HG03025 (cell line): Measurements from ENCODE around the gene BACE2.
"Not testable (repeated sequence)": the region's sequence is repeated elsewhere in the genome, so short reads cannot be mapped to it uniquely, and the experiment has no call there.

Experiments
- ATAC-seq: cut with Tn5 transposase; IDR thresholded peaks from one replicate; pipeline ENCODE4 v1.9.1; 2021; ENCODE audit warnings: mild to moderate bottlenecking, moderate library complexity; ENCODE audit not compliant: unreplicated experiment, low FRiP score

The BACE2 gene

DNA sequence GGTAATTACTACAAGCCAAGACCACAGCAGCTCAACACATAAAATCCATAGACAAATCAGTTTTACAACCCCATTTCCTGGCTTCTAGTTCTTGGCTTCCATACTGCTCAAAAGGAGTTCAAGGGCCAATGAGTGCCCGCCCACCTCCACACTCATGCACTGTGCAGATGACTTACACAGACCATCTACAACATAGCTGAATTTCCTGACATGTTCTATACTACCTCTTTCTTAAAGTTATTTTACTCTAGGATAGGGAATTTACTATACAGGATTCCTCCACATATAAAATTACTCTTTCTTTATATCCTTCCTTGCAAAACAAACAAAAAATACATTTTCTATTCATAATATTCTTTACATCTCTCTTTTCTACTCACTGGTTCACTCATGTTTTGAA lies 14.6 kb downstream of the BACE2 start:
- no peak for ATAC-seq

DNA sequence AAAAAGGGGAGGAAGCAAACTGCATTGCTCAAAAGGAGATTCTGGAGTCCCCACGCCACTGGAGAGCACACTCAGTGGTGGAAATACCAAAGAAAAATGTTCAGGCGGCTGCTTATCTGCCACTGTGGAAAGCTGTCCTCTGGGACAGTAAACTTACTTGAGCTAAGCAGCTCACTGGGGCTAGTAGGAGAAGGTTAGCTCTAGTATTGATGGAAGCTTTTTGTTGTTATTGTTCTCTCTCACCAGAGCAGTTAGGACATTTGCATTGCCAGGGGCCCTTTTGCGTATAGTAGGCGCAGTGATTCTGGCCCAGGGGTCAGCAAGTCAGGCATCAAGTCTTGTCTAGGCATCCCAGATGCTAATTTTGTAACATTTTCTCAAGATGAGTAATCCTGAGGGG lies 15.6 kb downstream of the BACE2 start:
- ATAC-seq: no peak

DNA sequence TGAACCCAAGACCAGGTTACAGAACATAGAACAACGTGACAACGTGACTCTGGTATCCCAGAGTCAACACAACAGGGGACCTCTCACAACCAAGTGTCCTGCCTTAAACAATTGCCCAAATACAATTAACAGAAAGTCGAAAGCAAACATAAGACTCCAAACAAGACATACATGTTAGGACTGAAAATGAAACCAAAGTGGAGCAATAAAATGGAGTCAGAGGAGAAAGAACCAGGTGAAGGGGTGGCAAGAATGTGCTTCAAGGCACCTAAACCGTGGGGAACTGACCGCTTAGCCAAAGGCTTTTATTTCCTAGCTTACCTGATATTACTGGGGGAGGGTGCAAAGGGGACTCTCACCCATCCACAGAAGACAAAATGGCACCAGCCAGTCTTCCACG lies 17.8 kb downstream of the BACE2 start:
- no peak for ATAC-seq

DNA sequence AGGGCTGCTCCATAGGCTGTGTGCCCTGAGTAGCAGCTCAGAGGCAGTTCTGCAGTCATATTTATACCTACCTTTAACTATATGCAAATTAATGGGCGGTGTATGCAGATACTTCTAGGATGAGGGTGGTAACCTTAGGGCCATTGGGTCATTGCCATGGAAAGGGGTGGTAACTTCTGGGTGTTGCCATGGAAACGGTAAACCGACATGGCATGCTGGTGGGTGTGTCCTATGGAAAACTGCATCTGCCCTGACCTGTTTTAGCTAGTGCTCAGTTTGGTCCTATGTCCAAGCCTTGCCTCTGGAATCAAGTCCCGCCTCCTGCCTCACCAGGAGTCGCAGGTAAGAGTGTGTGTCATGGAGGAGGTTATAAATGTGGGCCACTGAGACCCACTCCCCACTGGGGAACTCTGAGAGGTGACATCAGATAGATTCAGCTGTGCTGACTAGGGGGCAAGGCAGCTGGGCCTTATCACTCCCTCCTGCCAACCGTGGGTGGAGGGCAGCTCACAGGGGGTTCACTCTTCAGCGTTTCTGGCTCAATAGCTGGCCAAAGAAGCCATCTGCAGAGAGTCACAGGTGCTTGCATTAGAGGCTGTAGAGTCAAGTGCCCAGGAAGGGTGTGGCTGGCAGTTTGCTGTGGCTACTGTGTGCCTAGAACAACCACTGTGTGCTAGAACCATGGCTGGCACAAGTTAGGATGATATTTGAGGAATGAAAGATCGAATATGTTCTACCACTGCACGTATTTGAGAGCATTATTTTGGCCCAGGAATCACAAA lies 19.0 kb downstream of the BACE2 start:
- no peak for ATAC-seq

DNA sequence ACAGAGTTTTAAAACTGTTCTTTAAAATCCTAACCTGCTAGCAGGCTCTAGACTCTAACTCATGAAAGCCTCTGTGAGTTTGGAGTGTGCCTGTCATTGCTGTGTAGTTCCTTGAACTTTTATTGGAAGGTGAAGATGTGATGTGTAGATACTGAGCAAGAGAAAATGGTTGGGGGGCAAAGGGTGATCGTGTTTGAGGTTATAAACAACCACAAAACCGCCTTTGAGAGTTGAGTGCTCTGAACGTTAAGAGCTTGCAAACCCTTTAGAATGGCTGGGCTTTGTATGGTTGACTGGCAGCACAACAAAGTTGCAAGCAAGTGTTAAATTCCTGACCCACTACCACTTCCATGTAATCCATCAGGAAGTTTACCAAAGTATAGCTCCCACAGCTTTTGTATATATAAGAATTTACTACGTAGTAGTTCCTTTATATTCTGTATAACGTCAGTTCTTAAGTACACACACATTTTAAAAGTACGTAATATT lies 19.6 kb downstream of the BACE2 start:
- no peak for ATAC-seq

DNA sequence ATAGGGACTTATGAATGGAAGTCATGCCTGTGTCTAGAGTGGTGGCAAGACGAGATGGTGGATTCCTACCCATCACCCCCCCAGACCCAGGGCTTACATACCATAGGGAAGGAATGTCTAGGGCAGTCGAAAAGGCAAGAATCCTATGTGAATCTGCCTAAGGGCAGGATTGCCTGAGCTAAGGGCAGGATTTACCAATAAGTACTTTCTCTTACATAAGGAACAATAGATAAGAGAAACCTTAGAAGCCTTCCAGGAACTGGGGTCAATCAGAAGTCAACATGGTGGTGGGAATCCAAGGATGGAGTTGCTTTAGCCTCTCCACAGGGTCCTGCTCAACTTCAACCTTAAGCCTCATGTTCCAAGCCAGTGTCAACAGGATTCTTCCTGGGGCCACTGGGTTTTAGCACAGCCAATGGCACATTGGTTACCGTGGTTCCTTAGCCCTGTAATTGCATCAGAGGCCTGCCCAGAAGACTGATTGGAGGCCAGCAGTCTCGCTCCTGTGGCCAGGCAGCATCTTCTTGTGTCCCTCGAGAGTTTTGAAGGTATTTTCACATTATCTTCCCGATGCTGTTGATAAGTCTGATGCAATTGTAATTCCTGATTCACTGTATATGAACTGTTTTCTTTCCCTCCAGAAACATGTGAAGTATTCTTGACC lies 20.7 kb downstream of the BACE2 start:
- no peak for ATAC-seq

DNA sequence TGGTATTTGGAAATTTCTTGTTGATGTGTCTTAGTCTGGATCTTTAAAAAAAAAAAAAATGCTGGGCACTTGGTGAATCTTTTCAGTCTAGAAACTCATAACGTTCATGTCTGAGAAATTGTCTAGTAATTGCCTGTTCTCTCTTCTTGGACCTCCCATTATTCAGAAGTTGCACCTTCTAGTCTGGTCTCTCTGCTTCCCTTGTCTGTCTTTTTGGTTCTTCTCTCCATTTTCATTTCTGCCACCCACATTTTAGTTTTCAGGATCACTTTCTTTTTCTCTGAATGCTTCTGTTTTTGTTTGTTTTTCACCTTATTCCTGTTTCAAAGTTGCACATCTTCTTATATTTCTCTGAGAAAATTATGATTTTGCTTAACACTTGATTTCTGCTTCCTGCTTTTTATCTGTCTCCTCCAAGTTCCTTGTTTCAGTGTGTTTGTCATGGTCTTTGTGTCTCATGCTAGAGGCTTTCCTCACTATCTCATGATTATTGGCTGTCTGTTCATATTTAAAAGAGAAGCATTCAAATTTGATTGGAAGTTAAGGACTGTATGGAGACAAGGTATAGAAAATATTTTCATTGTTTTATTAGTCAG lies 21.3 kb downstream of the BACE2 start:
- no peak for ATAC-seq

DNA sequence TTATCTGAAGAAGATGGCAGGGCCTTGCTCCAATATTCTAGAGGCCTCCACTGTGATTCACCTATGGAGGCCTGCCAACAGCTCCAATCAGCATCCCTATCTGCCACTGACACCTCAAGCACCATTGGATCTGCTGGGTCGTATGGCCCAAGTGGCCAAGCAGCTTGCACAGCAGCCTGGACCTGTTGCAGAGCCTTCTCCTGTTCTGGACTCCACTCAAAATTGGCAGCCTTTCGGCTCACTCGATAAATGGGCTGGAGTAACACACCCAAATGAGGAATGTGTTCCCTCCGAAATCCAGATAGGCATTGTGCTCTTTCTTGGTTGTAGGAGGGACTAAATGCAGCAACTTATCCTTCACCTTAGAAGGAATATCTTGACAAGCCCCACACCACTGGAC lies 24.6 kb downstream of the BACE2 start:
- not testable (repeated sequence) for ATAC-seq

DNA sequence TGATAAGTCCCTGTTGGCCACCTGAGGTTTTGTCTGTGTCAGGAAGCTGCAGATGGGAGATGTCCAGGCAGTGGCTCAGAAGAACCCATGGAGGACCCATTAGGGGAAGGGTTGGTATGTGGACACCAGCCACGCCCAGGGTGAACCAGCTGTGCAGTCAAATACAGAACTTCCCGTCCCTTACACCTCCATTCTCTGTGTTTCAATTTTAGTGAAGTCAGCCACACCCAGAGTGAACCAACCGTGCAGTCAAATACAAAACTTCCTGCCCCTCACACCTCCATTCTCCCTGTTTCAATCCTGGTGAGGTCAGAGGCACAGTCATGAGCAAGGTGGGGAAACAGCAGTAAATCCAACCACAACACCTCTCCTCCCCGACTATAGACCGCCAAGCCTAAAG lies 27.4 kb downstream of the BACE2 start:
- ATAC-seq: no peak

DNA sequence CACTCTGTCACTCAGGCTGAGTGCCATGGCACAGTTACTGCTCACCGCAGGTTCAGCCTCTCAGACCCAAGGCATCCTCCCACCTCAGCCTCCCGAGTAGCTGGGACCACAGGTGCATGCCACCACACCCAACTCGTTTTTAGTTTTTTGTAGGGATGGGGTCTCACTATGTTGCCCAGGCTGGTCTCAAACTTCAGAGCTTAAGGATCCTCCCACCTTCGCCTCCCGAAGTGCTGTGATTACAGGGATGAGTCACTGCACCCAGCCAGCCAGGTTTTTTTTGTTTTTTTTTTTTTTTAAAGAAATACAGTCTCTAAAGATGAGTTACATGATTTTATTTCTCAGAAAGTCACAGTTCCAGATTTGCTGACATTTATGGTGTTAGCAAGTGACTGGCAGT lies 29.0 kb downstream of the BACE2 start:
- ATAC-seq: no peak

DNA sequence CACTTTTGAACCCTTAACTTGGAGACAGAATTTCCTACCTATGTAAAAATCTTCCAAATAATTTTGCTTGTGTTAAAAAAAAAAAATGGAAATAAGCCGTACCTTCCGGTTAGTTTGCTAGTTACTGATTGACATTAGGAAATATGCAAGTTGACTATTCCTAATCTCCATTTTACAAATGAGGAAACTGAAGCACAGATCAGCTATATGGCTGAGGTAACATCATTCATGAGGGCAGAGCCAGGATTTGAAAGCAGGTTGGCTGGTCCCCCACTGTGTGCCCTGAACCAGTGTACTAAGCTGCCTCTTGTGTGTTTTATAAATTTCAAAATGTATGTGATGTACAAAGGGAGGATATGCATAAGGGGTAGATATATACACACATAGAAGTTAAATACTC lies 29.6 kb downstream of the BACE2 start:
- ATAC-seq: no peak

DNA sequence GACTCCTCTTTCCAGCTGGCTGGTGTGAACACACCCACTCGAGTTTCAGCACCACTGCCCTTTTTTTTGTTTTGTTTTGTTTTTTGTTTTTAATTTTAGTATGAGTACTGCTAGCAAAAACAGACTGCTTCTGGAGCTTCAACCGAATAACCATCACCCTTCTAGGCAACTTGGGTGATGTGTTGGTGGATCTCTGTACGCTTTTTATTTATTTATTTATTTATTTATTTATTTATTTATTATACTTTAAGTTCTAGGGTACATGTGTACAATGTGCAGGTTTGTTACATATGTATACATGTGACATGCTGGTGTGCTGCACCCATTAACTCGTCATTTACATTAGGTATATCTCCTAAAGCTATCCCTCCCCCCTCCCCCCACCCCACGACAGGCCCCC lies 30.7 kb downstream of the BACE2 start:
- ATAC-seq: not testable (repeated sequence)

DNA sequence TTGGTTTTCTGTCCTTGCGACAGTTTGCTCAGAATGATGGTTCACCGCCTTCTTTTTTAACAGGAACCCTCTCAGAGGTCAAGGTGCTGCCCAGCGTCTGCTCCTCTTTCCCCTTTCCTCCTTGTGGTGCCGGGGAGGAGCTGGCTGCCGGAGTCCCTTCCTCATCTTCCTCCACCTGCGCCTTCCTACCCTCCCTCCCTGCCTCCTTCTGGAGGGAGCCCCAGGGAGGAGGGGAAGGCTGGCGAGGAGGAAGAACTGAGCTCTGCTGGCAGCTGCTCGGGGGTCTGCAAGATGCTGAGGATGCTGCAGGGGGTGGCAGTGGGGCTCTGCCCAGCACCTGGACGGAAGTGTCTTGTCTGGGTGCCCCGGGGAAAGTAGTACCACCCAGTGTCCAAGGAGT lies 31.2 kb downstream of the BACE2 start:
- ATAC-seq: no peak

DNA sequence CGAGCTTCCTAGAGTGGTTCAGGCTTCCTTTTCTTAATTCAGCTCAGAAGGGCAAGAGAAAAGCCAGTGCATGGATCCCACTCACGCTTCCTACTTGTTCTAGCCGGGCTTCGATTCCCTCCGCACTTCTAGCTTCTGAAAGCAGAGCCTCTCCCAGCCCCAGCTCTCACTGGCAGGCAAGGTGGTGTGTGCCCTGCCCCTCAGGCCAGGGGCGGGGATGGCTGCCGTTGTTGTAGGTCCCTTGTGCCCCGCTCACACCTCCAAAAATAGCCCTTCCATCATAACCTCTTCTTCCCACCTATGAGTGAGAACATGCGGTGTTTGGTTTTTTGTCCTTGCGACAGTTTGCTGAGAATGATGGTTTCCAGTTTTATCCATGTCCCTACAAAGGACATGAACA lies 31.6 kb downstream of the BACE2 start:
- ATAC-seq: no peak

DNA sequence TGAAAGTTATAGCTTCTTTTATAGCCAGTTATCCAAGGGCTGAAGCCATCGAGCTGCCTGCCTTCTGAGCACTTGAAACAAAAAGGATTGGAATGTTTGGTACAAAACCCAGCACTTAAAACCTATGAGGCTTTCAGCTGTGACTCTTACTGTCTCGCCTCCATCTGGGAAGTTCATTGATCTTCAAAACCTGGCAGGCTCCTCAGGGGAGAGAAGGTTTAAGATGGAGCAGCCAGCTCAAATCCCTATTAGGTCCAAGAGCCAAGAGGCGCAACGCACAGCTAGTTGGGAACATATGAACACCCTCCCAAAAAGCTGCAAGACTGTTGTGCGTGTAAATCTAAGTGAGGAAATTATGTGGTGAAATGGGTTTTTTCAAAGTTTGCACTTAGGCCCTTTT lies 33.4 kb downstream of the BACE2 start:
- ATAC-seq: no peak

DNA sequence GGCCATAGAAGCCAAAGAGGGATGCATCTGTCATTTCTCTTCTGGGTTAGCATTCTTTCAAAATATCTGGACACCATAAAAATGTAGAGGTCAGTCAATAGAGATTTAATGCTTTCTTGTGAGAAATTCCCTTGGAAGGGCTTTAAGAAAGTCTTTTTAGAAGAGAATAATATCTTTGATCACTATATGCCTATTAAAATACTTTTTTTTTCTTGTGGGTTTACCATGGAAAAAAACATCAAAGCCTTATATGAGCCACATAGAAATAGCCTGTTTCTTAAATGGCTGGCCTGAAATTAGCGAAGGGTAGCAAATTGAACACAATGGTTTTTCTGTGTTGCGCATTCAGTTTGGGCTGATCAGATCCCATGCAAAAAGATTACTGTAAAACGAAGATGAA lies 36.8 kb downstream of the BACE2 start:
- ATAC-seq: no peak

DNA sequence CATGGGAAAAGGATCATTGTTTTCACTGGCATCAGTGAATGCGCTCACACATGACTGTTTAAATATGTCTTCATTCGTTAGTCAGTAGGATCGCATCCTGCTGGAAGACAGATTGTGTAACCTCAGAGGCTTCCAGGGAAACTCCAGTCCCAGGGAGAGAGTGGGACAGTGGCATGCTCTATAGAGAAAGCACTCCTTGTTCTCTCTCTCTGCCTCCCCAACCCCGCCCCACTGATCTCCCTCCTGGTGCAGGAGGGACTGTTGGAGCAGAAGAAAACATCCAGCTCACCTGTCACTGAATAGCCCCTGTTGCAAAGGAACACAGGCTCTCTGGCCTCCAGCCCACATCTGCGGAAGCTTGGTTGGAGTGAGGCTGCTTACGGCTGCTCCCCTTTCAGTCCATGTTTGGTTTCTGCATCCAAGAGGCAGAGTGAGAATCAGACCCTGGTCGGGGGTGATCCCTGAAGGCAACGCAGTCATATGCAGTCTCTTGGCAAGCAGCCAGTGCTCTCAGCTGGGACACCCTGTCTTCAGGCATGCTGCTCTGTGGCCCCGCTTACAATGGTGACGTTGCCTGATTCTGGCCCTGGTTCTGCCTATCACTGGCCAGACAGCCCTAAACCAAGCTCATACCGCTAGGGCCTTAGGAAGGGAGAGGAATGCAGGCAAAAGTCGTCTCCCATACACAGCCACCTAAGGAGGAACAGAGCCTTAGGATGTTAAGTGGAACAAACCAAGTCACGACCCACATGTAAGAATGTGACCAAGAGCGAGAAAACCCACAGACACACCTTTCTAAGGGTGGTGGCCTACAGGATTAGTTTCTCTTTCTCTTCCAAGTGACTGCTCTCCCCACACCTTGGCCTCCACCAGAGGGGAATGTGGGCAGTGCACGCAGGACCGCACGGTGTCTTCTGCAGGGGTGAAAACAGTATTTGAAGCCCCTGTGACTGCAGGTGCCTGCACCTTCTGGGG lies 39.7 kb downstream of the BACE2 start:
- no peak for ATAC-seq

DNA sequence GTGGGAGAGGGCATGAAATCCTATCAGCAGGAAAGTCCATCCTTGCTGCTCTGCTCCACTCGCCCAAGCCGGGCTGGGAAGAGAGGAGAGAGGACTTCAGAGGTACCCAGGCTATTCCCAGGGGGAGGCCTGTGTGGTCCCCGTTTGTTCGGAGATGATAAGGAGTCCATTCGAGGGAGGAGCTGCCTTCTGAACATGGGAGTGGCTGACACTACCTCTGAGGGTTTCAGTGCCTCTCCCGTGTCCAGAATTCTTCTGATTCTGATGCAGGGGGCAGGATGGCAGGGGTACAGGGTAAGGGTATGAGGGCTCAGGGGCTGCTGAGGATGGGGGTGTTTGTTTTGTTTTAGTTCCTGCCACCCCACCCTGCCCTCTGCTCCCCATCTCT lies 40.4 kb downstream of the BACE2 start:
- no peak for ATAC-seq

DNA sequence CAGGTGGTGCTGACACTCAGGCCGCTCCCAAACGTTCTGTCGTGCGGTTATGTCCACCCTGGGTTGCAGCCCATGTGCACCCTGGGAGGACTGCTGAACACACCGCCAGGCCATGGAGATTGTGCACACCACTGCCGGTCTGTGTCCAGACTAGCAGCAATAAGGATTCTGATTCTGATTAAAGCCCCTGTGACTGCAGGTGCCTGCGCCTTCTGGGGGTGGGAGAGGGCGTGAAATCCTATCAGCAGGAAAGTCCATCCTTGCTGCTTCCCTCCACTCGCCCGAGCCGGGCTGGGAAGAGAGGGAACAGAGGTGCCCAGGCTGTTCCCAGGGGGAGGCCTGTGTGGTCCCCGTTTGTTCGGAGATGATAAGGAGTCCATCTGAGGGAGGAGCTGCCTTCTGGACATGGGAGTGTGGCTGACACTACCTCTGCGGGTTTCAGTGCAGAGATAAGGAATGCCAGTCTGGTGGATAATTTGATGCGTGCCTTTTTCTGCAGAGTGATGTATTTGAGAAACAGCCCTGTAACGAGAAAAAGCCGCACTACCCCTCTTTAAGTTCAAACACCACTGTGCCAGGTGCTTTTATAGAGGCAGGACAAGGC lies 41.2 kb downstream of the BACE2 start:
- ATAC-seq: no peak

DNA sequence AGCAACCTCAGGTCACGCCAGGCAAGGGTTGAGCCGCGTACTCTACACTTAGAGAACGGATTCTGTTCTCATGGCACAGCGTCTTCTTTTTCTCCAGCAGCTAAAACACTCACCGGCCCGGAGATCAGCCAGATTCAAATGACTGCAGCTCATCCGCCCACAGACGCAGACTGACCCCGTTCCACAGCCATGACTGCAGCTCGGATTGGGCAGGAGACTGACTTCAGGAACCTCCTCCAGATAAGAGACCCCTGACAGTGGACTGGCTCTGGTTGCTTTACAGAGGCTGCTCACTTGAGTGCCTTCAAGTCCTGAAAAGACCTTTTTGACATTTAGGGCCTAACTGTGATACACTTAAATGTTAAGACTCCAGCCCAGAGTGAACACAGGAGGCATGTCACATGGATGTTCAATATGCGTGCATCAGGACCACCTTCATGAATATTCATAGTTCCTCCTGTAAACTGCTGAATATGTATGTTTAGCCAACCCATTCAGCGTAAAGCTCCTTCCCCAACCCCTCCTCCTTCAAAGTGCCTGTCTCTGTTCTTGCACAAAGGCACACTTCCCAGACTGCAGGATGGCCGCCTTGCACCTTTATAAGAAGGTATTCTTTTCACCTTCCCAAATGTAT lies 42.6 kb downstream of the BACE2 start:
- ATAC-seq: no peak
